DOHH2 (cell line): ENCODE results near the gene MNT.

Source experiments
- H3F3A ChIP-seq: fragments of 200-600 bp; sonication (generic), shearing (Covaris generic); 2 replicates; pipeline ENCODE4 v1.6.0; 2016; ENCODE audit warnings: antibody characterized with exemption, mild to moderate bottlenecking; ENCODE audit not compliant: control insufficient read depth, insufficient read depth
- H3K27ac ChIP-seq: fragments of 200-600 bp; sonication (generic); 2 replicates; pipeline ENCODE4 v1.5.1; 2014; ENCODE audit warnings: low read depth, mild to moderate bottlenecking, low read length, moderate library complexity
- H3K27me3 ChIP-seq: fragments of 200-600 bp; sonication (generic); 2 replicates; pipeline ENCODE4 v1.6.1; 2014; ENCODE audit warnings: mild to moderate bottlenecking, low read length, mixed read lengths; ENCODE audit not compliant: control insufficient read depth
- H3K36me3 ChIP-seq: fragments of 200-600 bp; sonication (generic); 2 replicates; pipeline ENCODE4 v1.6.1; 2014; ENCODE audit warnings: mild to moderate bottlenecking, low read length, moderate library complexity, mixed read lengths; ENCODE audit not compliant: control insufficient read depth
- H3K4me1 ChIP-seq: fragments of 200-600 bp; sonication (generic); 2 replicates; pipeline ENCODE4 v1.6.1; 2014; ENCODE audit warnings: mild to moderate bottlenecking, low read length, mixed read lengths; ENCODE audit not compliant: control insufficient read depth
- H3K4me2 ChIP-seq: fragments of 200-600 bp; sonication (generic); 2 replicates; pipeline ENCODE4 v1.6.0; 2014; ENCODE audit warnings: mild to moderate bottlenecking, low read length, moderate library complexity
- H3K4me3 ChIP-seq: fragments of 200-600 bp; sonication (generic); 2 replicates; pipeline ENCODE4 v1.5.1; 2014; ENCODE audit warnings: mild to moderate bottlenecking, low read length, mixed read lengths
- H3K79me2 ChIP-seq: fragments of 200-600 bp; sonication (generic); 2 replicates; pipeline ENCODE4 v1.6.1; 2014; ENCODE audit warnings: mild to moderate bottlenecking, low read length, mixed read lengths; ENCODE audit not compliant: control insufficient read depth
- H3K9me2 ChIP-seq: fragments of 200-600 bp; sonication (generic); replicated peaks from 2 replicates; pipeline ENCODE4 v1.6.1; 2014; ENCODE audit warnings: mild to moderate bottlenecking, low read length, mixed read lengths; ENCODE audit not compliant: control insufficient read depth
- H3K9me3 ChIP-seq: fragments of 200-600 bp; sonication (generic); 2 replicates; pipeline ENCODE4 v1.6.1; 2014; ENCODE audit warnings: antibody characterized with exemption, low read length, mixed read lengths; ENCODE audit not compliant: control insufficient read depth, insufficient read depth
- H4K20me1 ChIP-seq: fragments of 200-600 bp; sonication (generic); 2 replicates; pipeline ENCODE4 v1.6.0; 2014; ENCODE audit warnings: low read depth, mild to moderate bottlenecking, antibody characterized with exemption, low read length, moderate library complexity; ENCODE audit not compliant: control insufficient read depth, insufficient read depth
- CTCF ChIP-seq: fragments of 200-600 bp; sonication (generic); IDR thresholded peaks from one replicate; pipeline ENCODE4 v1.5.1; 2014; ENCODE audit warnings: antibody characterized with exemption, mild to moderate bottlenecking, low read depth, low read length; ENCODE audit not compliant: poor library complexity, severe bottlenecking
- EZH2phosphoT487 ChIP-seq: fragments of 200-600 bp; sonication (generic); IDR thresholded peaks from 2 replicates; pipeline ENCODE4 v1.6.1; 2017; ENCODE audit warnings: borderline replicate concordance, mild to moderate bottlenecking, antibody characterized with exemption, low read length, moderate library complexity, mixed read lengths

The MNT gene

DNA sequence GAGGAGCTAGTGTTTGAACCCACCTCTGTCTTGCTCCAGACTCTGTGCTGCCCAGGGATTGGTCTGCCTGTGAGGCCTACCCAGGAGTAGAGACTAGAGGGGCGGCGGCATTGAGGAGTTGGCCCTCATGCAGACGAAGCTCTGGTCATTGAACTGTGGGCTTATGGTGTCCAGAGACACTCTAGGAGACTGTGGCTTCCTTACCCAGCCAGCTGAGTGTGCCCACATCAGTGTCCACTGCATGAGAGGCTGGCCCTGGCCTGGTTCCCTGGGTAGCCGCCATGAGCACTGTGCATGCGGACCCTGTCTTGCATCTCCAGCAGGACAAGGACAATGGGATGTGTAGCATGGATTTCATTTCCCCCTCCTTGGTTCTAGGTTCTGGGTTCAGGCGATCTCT, 49.6 kb downstream of the MNT start:
- H3K9me2 ChIP-seq: no peaks in the 10 kb centered on the region
- TF ChIP-seq CTCF: no peak
- TF ChIP-seq EZH2phosphoT487: no peak
- H3K4me1 ChIP-seq: peaks cover 10% of the 10 kb centered on the region

DNA sequence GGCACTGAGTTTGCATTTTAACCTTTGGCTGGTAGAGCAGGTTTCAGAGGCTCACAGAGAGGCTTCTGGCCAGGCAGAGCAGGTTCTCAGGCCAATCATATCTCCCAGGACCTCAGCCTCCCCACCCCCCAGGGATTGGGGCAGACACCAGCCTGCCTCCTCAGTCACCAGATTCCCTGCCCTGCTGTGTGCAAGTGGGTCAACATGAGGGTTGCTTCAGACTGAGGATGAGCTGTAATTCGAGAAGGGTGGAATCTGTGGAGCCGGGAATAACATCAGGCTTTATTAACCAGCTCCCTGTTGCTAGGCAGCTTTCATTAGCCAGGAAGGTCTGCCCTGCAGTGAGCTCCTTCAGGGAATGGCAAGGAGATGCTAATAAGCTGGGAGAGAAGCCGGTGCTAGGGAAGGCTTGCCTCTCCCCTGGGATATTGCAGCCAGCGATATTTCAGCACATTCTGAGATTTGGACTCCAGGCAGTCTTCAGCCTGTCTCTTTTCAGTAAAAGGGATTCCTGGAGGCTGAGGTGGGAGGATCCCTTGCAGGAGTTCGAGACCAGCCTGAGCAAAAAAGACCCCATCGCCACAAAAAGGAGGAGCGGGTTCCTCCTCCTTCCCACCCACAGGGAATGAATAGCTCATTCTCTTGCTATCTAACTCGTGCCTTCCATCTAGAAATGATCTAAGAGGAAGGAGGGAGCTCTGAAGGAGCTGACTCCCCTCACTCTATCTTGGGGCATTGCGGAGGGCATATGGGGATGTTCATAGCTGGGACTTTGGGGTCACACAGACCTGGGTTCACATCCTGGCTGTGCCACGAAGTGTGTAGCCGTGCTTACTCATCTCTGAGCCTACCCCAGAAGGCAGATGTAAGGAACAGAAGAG, 52.8 kb downstream of the MNT start:
- Histone ChIP-seq H3K79me2 (no peaks in the 10 kb centered on the region), H3K9me2 (no peaks in the 10 kb centered on the region), H3K9me3 (no peaks in the 10 kb centered on the region), H3K36me3 (no peaks in the 10 kb centered on the region), H4K20me1 (no peaks in the 10 kb centered on the region), H3K27me3 (no peaks in the 10 kb centered on the region), H3K27ac (no peak overlapping the region), H3K4me2 (no peak overlapping the region), H3K4me1 (peaks cover under 1% of the 10 kb centered on the region; the same call in 1 of the 2 replicates), H3F3A (no peaks in the 10 kb centered on the region), H3K4me3 (no peak overlapping the region)
- TF ChIP-seq EZH2phosphoT487: no peak
- TF ChIP-seq CTCF: no peak

More for the DNA sequence above, 49.6 kb downstream of the MNT start:
- Histone ChIP-seq H4K20me1 (no peaks in the 10 kb centered on the region), H3K4me2 (no peak overlapping the region), H3F3A (peaks cover 8% of the 10 kb centered on the region; the same call in 1 of the 2 replicates), H3K9me3 (no peaks in the 10 kb centered on the region), H3K36me3 (no peaks in the 10 kb centered on the region), H3K27ac (no peak overlapping the region), H3K4me3 (no peak overlapping the region), H3K27me3 (no peaks in the 10 kb centered on the region), H3K79me2 (no peaks in the 10 kb centered on the region)

- no peaks in the 10 kb centered on the region for H4K20me1 ChIP-seq
- H3K79me2 ChIP-seq: no peaks in the 10 kb centered on the region
- no peak overlapping the region for H3K4me2 ChIP-seq
- H3K27ac ChIP-seq: no peak overlapping the region
- no peaks in the 10 kb centered on the region for H3K4me1 ChIP-seq
- H3K4me3 ChIP-seq: no peak overlapping the region
- H3K27me3 ChIP-seq: no peaks in the 10 kb centered on the region
- H3K36me3 ChIP-seq: no peaks in the 10 kb centered on the region; the same call in 1 of the 2 replicates
- H3K9me2 ChIP-seq: no peaks in the 10 kb centered on the region
- H3K9me3 ChIP-seq: no peaks in the 10 kb centered on the region
- no peaks in the 10 kb centered on the region for H3F3A ChIP-seq
- TF ChIP-seq EZH2phosphoT487 (no peak), CTCF (no peak)
Observed at GRCh38 chr17:2346475-2346874, 54.4 kb downstream of the MNT start.
